Testis (tissue), 2 donors: ENCODE data around the gene PACSIN3.

Source experiments
- POLR2A ChIP-seq: fragments of 450-650 bp; IDR thresholded peaks from one replicate; pipeline ENCODE4 v1.6.1; 2017; ENCODE audit warnings: antibody characterized with exemption, mild to moderate bottlenecking, moderate library complexity
- TF ChIP-seq, protein P1 (sequence below), 3 experiments: fragments of 450-650 bp in 2 of 3; fragments of 200-600 bp in 1 of 3; sonication (generic) in 1 of 3; IDR thresholded peaks; one replicate each; pipeline ENCODE4 v1.5.1; 2016 to 2019; ENCODE audit warnings: antibody characterized with exemption in 3 of 3, mild to moderate bottlenecking in 2 of 3, moderate library complexity in 1 of 3

DNA sequence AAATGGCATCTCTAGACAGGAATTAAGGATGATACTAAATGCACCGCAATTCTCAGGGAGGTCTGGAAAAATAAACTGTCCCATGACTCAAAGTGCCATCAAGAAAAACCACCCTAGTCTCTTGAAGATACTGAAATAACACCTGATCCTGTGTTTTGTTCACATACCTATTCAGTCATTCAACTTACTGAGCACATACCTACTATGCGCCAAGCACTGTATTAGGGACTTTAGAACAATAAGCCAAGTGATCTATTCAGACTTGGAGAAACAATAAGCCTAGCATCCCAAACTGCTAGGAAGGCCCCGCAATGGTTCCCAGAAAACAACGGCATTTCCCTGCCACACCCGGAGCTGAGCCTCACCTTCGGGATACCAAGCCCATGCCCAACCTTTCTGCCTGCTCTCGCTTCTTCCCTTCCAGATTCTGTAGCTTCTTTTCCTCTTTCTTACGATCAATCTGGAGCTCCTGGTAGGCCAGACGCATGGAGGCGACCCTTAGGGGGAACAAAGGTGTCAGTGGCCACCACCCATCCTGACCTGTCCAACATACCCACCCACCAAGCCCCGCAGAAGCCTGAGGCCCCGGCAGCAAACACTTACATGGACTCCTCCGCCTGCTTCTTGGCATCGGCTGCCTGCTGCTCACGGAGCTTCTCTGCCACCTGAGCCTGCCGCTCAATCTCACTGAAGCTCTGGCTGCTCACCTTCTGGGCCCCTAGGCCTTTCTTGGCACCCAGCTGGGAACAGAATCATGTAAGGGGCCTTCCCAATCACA lies 15.0 kb downstream of the PACSIN3 start:
- TF ChIP-seq, protein P1, sequence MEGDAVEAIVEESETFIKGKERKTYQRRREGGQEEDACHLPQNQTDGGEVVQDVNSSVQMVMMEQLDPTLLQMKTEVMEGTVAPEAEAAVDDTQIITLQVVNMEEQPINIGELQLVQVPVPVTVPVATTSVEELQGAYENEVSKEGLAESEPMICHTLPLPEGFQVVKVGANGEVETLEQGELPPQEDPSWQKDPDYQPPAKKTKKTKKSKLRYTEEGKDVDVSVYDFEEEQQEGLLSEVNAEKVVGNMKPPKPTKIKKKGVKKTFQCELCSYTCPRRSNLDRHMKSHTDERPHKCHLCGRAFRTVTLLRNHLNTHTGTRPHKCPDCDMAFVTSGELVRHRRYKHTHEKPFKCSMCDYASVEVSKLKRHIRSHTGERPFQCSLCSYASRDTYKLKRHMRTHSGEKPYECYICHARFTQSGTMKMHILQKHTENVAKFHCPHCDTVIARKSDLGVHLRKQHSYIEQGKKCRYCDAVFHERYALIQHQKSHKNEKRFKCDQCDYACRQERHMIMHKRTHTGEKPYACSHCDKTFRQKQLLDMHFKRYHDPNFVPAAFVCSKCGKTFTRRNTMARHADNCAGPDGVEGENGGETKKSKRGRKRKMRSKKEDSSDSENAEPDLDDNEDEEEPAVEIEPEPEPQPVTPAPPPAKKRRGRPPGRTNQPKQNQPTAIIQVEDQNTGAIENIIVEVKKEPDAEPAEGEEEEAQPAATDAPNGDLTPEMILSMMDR (IDR thresholded peaks at IDR 0.05) = no peak
- no peak for TF ChIP-seq POLR2A
